Astrocyte (in vitro differentiated cells and primary cell): ENCODE results near the gene SBK3.

Experiments used
- EZH2 ChIP-seq: IDR thresholded peaks from 2 replicates; pipeline ENCODE4 v1.6.1; 2012; ENCODE audit warnings: mild to moderate bottlenecking, low read length, inconsistent platforms; ENCODE audit not compliant: insufficient read depth
- TF ChIP-seq, protein P1 (sequence below): IDR thresholded peaks from 2 replicates; pipeline ENCODE4 v1.5.1; 2011; ENCODE audit warnings: low read depth, mild to moderate bottlenecking, inconsistent platforms, low read length, moderate library complexity; ENCODE audit not compliant: insufficient read depth

DNA sequence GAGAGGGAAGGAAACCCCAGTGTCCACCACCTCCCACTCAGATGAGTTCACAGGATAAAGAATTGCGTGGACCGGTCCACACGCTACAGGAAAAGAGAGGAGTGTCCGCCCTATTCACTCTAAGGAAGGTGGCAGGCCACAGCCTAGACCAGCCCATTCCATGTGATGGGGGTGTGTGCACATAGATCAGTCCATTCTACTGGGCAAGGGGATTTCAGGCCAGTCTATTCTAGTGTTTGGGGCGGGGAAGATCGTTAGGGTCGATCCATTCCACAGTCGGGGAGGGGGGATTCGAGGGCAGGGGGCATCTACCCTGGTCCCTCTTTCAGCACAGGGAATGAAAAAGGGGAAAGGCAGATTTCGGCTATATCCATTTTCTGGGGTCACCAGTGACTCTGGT lies 46.2 kb upstream of the SBK3 start:
- TF ChIP-seq, protein P1, sequence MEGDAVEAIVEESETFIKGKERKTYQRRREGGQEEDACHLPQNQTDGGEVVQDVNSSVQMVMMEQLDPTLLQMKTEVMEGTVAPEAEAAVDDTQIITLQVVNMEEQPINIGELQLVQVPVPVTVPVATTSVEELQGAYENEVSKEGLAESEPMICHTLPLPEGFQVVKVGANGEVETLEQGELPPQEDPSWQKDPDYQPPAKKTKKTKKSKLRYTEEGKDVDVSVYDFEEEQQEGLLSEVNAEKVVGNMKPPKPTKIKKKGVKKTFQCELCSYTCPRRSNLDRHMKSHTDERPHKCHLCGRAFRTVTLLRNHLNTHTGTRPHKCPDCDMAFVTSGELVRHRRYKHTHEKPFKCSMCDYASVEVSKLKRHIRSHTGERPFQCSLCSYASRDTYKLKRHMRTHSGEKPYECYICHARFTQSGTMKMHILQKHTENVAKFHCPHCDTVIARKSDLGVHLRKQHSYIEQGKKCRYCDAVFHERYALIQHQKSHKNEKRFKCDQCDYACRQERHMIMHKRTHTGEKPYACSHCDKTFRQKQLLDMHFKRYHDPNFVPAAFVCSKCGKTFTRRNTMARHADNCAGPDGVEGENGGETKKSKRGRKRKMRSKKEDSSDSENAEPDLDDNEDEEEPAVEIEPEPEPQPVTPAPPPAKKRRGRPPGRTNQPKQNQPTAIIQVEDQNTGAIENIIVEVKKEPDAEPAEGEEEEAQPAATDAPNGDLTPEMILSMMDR: no peak
- TF ChIP-seq EZH2: no peak
